ENCODE data around the gene PLCB1.
"Not testable (repeated sequence)": the region's sequence is repeated elsewhere in the genome, so short reads cannot be mapped to it uniquely, and the experiment has no call there.

PLCB1 gene

GRCh38 chr20:8443464-8444072 is 311.5 kb downstream of the PLCB1 start:
- DNase-seq (ENCODE audit: low read depth in 2 of 2), result no peak

GRCh38 chr20:8447262-8448120 is 315.4 kb downstream of the PLCB1 start:
- no peak for DNase-seq (ENCODE audit: low read depth in 2 of 2)

GRCh38 chr20:8449123-8449522 is 317.1 kb downstream of the PLCB1 start:
- DNase-seq (ENCODE audit: low read depth in 2 of 2), result no peak

GRCh38 chr20:8454137-8454712 is 322.2 kb downstream of the PLCB1 start:
- no peak for DNase-seq (ENCODE audit: low read depth in 2 of 2)

- DNase-seq (ENCODE audit: low read depth in 2 of 2), result no peak
These were observed 324.7 kb downstream of the PLCB1 start for GRCh38 chr20:8456765-8457164.

- DNase-seq (ENCODE audit: low read depth in 2 of 2), result no peak
These were observed 325.9 kb downstream of the PLCB1 start for GRCh38 chr20:8457978-8458377.

- no peak for DNase-seq (ENCODE audit: low read depth in 2 of 2)
These were observed 329.1 kb downstream of the PLCB1 start for GRCh38 chr20:8461186-8461585.

GRCh38 chr20:8464368-8464767 is 332.3 kb downstream of the PLCB1 start:
- no peak for DNase-seq (ENCODE audit: low read depth in 2 of 2)

- DNase-seq (ENCODE audit: low read depth in 2 of 2), result not testable (repeated sequence)
These were observed 334.7 kb downstream of the PLCB1 start for GRCh38 chr20:8466781-8467180.

- no peak for DNase-seq (ENCODE audit: low read depth in 2 of 2)
These were observed 338.1 kb downstream of the PLCB1 start for GRCh38 chr20:8470156-8470555.

- DNase-seq (ENCODE audit: low read depth in 2 of 2), result no peak
These were observed 339.4 kb downstream of the PLCB1 start for GRCh38 chr20:8471465-8471864.

GRCh38 chr20:8473459-8473858 is 341.4 kb downstream of the PLCB1 start:
- DNase-seq (ENCODE audit: low read depth in 2 of 2), result no peak

- DNase-seq (ENCODE audit: low read depth in 2 of 2), result no peak
These were observed 342.1 kb downstream of the PLCB1 start for GRCh38 chr20:8474027-8474668.

GRCh38 chr20:8476021-8476420 is 344.0 kb downstream of the PLCB1 start:
- no peak for DNase-seq (ENCODE audit: low read depth in 2 of 2)

GRCh38 chr20:8480597-8480996 is 348.5 kb downstream of the PLCB1 start:
- no peak for DNase-seq (ENCODE audit: low read depth in 2 of 2)

GRCh38 chr20:8487696-8488095 is 355.6 kb downstream of the PLCB1 start:
- DNase-seq (ENCODE audit: low read depth in 2 of 2), result no peak

- no peak for DNase-seq (ENCODE audit: low read depth in 2 of 2)
These were observed 357.2 kb downstream of the PLCB1 start for GRCh38 chr20:8489094-8489883.

GRCh38 chr20:8490076-8490830 is 358.2 kb downstream of the PLCB1 start:
- DNase-seq (ENCODE audit: low read depth in 2 of 2), result no peak

GRCh38 chr20:8492173-8492572 is 360.1 kb downstream of the PLCB1 start:
- no peak for DNase-seq (ENCODE audit: low read depth in 2 of 2)

GRCh38 chr20:8498571-8498970 is 366.5 kb downstream of the PLCB1 start:
- no peak for DNase-seq (ENCODE audit: low read depth in 2 of 2)

- DNase-seq (ENCODE audit: low read depth in 2 of 2), result no peak
These were observed 372.0 kb downstream of the PLCB1 start for GRCh38 chr20:8504030-8504429.
